Gastroesophageal sphincter (tissue), 3 donors: ENCODE data around the gene DNAJC1.

Source experiments
- EP300 ChIP-seq: sonication (generic); formaldehyde crosslinking; IDR thresholded peaks from one replicate; pipeline ENCODE4 v1.6.1; 2017; ENCODE audit warnings: antibody characterized with exemption, mild to moderate bottlenecking
- POLR2A ChIP-seq, 2 donors: fragments of 450-650 bp; IDR thresholded peaks; one replicate each; pipeline ENCODE4 v1.6.1; 2017; ENCODE audit warnings: antibody characterized with exemption in 2 of 2, mild to moderate bottlenecking in 2 of 2, moderate library complexity in 1 of 2
- POLR2AphosphoS5 ChIP-seq: sonication (generic); formaldehyde crosslinking; IDR thresholded peaks from one replicate; pipeline ENCODE4 v1.6.1; 2017; ENCODE audit warnings: antibody characterized with exemption
- TF ChIP-seq, protein P1 (sequence below), 4 experiments: fragments of 200-600 bp in 2 of 4; fragments of 450-650 bp in 2 of 4; sonication (generic) in 1 of 4; IDR thresholded peaks; one replicate each; pipeline ENCODE4 v1.5.1; 2017 to 2019; ENCODE audit warnings: antibody characterized with exemption in 4 of 4, mild to moderate bottlenecking in 2 of 4, moderate library complexity in 2 of 4

DNA sequence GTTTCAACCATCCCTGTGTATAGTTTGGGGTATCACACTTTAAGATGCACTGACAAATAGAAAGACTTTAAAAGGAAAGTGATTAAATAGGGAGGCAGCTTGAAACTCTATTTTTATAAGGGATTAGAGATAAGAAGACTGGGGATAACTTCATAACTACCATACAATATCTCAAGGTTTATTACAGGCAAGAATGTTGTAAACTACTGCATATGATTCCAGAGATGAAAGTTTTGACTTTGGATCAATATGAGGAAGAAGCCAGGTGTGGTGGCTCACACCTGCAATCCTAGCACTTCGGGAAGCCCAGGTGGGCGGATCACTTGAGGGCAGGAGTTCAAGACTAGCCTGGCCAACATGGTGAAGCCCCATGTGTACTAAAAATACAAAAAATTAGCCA is 96.1 kb downstream of the DNAJC1 start:
- TF ChIP-seq, protein P1, sequence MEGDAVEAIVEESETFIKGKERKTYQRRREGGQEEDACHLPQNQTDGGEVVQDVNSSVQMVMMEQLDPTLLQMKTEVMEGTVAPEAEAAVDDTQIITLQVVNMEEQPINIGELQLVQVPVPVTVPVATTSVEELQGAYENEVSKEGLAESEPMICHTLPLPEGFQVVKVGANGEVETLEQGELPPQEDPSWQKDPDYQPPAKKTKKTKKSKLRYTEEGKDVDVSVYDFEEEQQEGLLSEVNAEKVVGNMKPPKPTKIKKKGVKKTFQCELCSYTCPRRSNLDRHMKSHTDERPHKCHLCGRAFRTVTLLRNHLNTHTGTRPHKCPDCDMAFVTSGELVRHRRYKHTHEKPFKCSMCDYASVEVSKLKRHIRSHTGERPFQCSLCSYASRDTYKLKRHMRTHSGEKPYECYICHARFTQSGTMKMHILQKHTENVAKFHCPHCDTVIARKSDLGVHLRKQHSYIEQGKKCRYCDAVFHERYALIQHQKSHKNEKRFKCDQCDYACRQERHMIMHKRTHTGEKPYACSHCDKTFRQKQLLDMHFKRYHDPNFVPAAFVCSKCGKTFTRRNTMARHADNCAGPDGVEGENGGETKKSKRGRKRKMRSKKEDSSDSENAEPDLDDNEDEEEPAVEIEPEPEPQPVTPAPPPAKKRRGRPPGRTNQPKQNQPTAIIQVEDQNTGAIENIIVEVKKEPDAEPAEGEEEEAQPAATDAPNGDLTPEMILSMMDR (IDR thresholded peaks at IDR 0.05) = no peak
- TF ChIP-seq POLR2A (IDR thresholded peaks at IDR 0.05) = no peak
- no peak for TF ChIP-seq POLR2AphosphoS5
- no peak for TF ChIP-seq EP300
